Neural cell (in vitro differentiated cells): Measurements from ENCODE around the gene SDF2L1. TPM values are rescaled to one million over a fixed set of nuclear protein-coding genes. Genes with fewer than 3 reads are reported as not detected.

Experiments used
- H2AFZ ChIP-seq: fragments of 200-600, 300-800 bp; sonication (generic), shearing (Covaris generic); 2 replicates; pipeline ENCODE4 v1.6.0; 2014; ENCODE audit warnings: low read depth, mild to moderate bottlenecking, antibody characterized with exemption, low read length, moderate library complexity
- H3F3A ChIP-seq: fragments of 200-600 bp; shearing (Covaris generic); 2 replicates; pipeline ENCODE4 v1.6.1; 2016; ENCODE audit warnings: mild to moderate bottlenecking, moderate library complexity, mixed read lengths, antibody characterized with exemption, low read length; ENCODE audit not compliant: insufficient read depth, poor library complexity, severe bottlenecking
- H3K27ac ChIP-seq: fragments of 200-600, 300-800 bp; sonication (generic), shearing (Covaris generic); 2 replicates; pipeline ENCODE4 v1.5.1; 2014; ENCODE audit warnings: mild to moderate bottlenecking, low read length, moderate library complexity
- H3K27me3 ChIP-seq: fragments of 300-800, 200-600 bp; sonication (generic), shearing (Covaris generic); 2 replicates; pipeline ENCODE4 v1.6.0; 2014; ENCODE audit warnings: mild to moderate bottlenecking, low read depth, low read length, moderate library complexity; ENCODE audit not compliant: insufficient read depth
- H3K36me3 ChIP-seq: fragments of 300-800, 200-600 bp; sonication (generic), shearing (Covaris generic); 2 replicates; pipeline ENCODE4 v1.5.1; 2014; ENCODE audit warnings: mild to moderate bottlenecking, antibody characterized with exemption, low read length, moderate library complexity; ENCODE audit not compliant: insufficient read depth
- H3K4me2 ChIP-seq: fragments of 300-800, 200-600 bp; sonication (generic), shearing (Covaris generic); 2 replicates; pipeline ENCODE4 v1.6.0; 2014; ENCODE audit warnings: mild to moderate bottlenecking, low read length
- H3K4me3 ChIP-seq: fragments of 300-800, 200-600 bp; sonication (generic), shearing (Covaris generic); 2 replicates; pipeline ENCODE4 v1.5.1; 2014; ENCODE audit warnings: mild to moderate bottlenecking, low read length, moderate library complexity
- H3K79me2 ChIP-seq: fragments of 200-600 bp; shearing (Covaris generic); replicated peaks from 2 replicates; pipeline ENCODE4 v1.6.0; 2014; ENCODE audit warnings: mild to moderate bottlenecking, low read length, moderate library complexity; ENCODE audit not compliant: insufficient read depth
- H3K9ac ChIP-seq: fragments of 300-800, 200-600 bp; sonication (generic), shearing (Covaris generic); 2 replicates; pipeline ENCODE4 v1.6.1; 2016; ENCODE audit warnings: mild to moderate bottlenecking, low read length, mixed read lengths
- H3K9me2 ChIP-seq: fragments of 200-600 bp; shearing (Covaris generic); 2 replicates; pipeline ENCODE4 v1.6.1; 2016; ENCODE audit warnings: mild to moderate bottlenecking, low read length, mixed read lengths; ENCODE audit not compliant: insufficient read depth
- H3K9me3 ChIP-seq: fragments of 200-600, 300-800 bp; sonication (generic), shearing (Covaris generic); 2 replicates; pipeline ENCODE4 v1.6.1; 2016; ENCODE audit warnings: mild to moderate bottlenecking, mixed run types, low read length, moderate library complexity, mixed read lengths
- H4K20me1 ChIP-seq: fragments of 200-600 bp; shearing (Covaris generic); 2 replicates; pipeline ENCODE4 v1.6.1; 2016; ENCODE audit warnings: mild to moderate bottlenecking, mixed run types; ENCODE audit not compliant: insufficient read depth
- CTCF ChIP-seq: fragments of 450-650 bp; IDR thresholded peaks from 2 replicates; pipeline ENCODE4 v1.5.1; 2014; ENCODE audit warnings: antibody characterized with exemption, mild to moderate bottlenecking, moderate library complexity; ENCODE audit not compliant: poor library complexity, severe bottlenecking
- EP300 ChIP-seq: fragments of 450-650 bp; conservative IDR thresholded peaks from 2 replicates; pipeline ENCODE4 v1.6.1; 2014; ENCODE audit warnings: antibody characterized with exemption, mild to moderate bottlenecking, moderate library complexity; ENCODE audit not compliant: poor library complexity, severe bottlenecking
- EZH2 ChIP-seq: fragments of 200-600, 300-800 bp; shearing (Covaris generic), sonication (generic); IDR thresholded peaks from 2 replicates; pipeline ENCODE4 v1.6.1; 2014; ENCODE audit warnings: antibody characterized with exemption, low read length, borderline replicate concordance, mild to moderate bottlenecking; ENCODE audit not compliant: insufficient read depth, poor library complexity, severe bottlenecking
- MXI1 ChIP-seq: fragments of 450-650 bp; conservative IDR thresholded peaks from 2 replicates; pipeline ENCODE4 v1.6.1; 2014; ENCODE audit warnings: antibody characterized with exemption, mild to moderate bottlenecking; ENCODE audit not compliant: poor library complexity, severe bottlenecking
- POLR2AphosphoS5 ChIP-seq: IDR thresholded peaks from 2 replicates; pipeline ENCODE4 v1.6.1; 2012
- RAD21 ChIP-seq: fragments of 450-650 bp; conservative IDR thresholded peaks from 2 replicates; pipeline ENCODE4 v1.6.1; 2014; ENCODE audit warnings: antibody characterized with exemption, mild to moderate bottlenecking, moderate library complexity
- REST ChIP-seq: IDR thresholded peaks from 2 replicates; pipeline ENCODE4 v1.6.1; 2012; ENCODE audit warnings: borderline replicate concordance
- SMC3 ChIP-seq: fragments of 450-650 bp; conservative IDR thresholded peaks from 2 replicates; pipeline ENCODE4 v1.6.1; 2014; ENCODE audit warnings: antibody characterized with exemption, mild to moderate bottlenecking, moderate library complexity; ENCODE audit not compliant: poor library complexity
- TAF1 ChIP-seq: IDR thresholded peaks from 2 replicates; pipeline ENCODE4 v1.6.1; 2012; ENCODE audit warnings: low read depth
- polyA plus RNA-seq: library from polyadenylated mRNA; depleted of rRNA; stranded (reverse); fragments of >200 nt; gene quantifications from 2 replicates; pipeline ENCODE4 v1.2.3, GENCODE V29; 2014

The SDF2L1 gene
- polyA plus RNA-seq, 1 donor from 2014 or later: 11.0 TPM

- Histone ChIP-seq H2AFZ (no peak overlapping the region), H3F3A (no peaks in the 10 kb centered on the region), H3K4me2 (no peak overlapping the region), H3K27me3 (no peaks in the 10 kb centered on the region), H3K9me2 (no peaks in the 10 kb centered on the region), H3K27ac (no peak overlapping the region), H3K9ac (no peak overlapping the region), H3K9me3 (no peaks in the 10 kb centered on the region), H4K20me1 (no peaks in the 10 kb centered on the region), H3K36me3 (no peaks in the 10 kb centered on the region), H3K79me2 (no peaks in the 10 kb centered on the region), H3K4me3 (no peak overlapping the region)
- TF ChIP-seq EZH2 (no peak), REST (no peak), POLR2AphosphoS5 (no peak), MXI1 (no peak), RAD21 (no peak), TAF1 (no peak), SMC3 (no peak), EP300 (no peak), CTCF (no peak)
Measured at GRCh38 chr22:21634081-21634480, 8.0 kb upstream of the SDF2L1 start.

GRCh38 chr22:21634844-21635243 is 7.3 kb upstream of the SDF2L1 start:
- Histone ChIP-seq H3K4me3 (no peak overlapping the region), H3K9ac (no peak overlapping the region), H4K20me1 (no peaks in the 10 kb centered on the region), H3K36me3 (no peaks in the 10 kb centered on the region), H3K9me2 (no peaks in the 10 kb centered on the region), H3K27ac (no peak overlapping the region), H3K27me3 (no peaks in the 10 kb centered on the region), H3K9me3 (no peaks in the 10 kb centered on the region), H3K4me2 (no peak overlapping the region), H3K79me2 (no peaks in the 10 kb centered on the region), H2AFZ (no peak overlapping the region), H3F3A (no peaks in the 10 kb centered on the region)
- TF ChIP-seq RAD21 (no peak), MXI1 (no peak), EP300 (no peak), POLR2AphosphoS5 (no peak), CTCF (no peak), REST (no peak), EZH2 (no peak), TAF1 (no peak), SMC3 (no peak)
